Measurements from ENCODE around the gene VRTN. TPM values are rescaled to one million over a fixed set of nuclear protein-coding genes. Genes with fewer than 3 reads are reported as not detected.

The VRTN gene
- total and polyA plus RNA-seq, 2 of the 13 experiments (the other 11 are each of a cell fraction or from before 2014, with no cell fraction given): not detected

- no peak for TF ChIP-seq PAXIP1 (CRISPR knock-in tag; conservative IDR thresholded peaks at IDR 0.05)
- no peak for TF ChIP-seq GFI1 (CRISPR knock-in tag; IDR thresholded peaks at IDR 0.05; ENCODE audit: borderline replicate concordance)
- no peak for TF ChIP-seq ZNF83 (CRISPR knock-in tag; IDR thresholded peaks at IDR 0.05; ENCODE audit: borderline replicate concordance)
- peak; percentile 58; the same call in 1 of the 2 replicates for TF ChIP-seq CEBPB (IDR thresholded peaks at IDR 0.05; ENCODE audit: borderline replicate concordance, low read depth, low read length)
- no peak for TF ChIP-seq CSRNP1 (CRISPR knock-in tag; IDR thresholded peaks at IDR 0.05)
- no peak for TF ChIP-seq NR0B2 (CRISPR knock-in tag; IDR thresholded peaks at IDR 0.05)
- TF ChIP-seq CEBPG (CRISPR knock-in tag; IDR thresholded peaks at IDR 0.05): peak; percentile 58; the same call in 1 of the 2 replicates
- no peak for TF ChIP-seq SOX5 (CRISPR knock-in tag; IDR thresholded peaks at IDR 0.05; ENCODE audit: borderline replicate concordance)
- no peak for TF ChIP-seq ZMAT3 (CRISPR knock-in tag; conservative IDR thresholded peaks at IDR 0.05)
- no peak for TF ChIP-seq PBX2 (CRISPR knock-in tag; IDR thresholded peaks at IDR 0.05)
- TF ChIP-seq SMC3 (IDR thresholded peaks at IDR 0.05; ENCODE audit: low read length): peak; percentile 93
- TF ChIP-seq TEAD3 (CRISPR knock-in tag; optimal IDR thresholded peaks at IDR 0.05; ENCODE audit: borderline replicate concordance): peak; percentile 54
- peak; percentile 34; the same call in 1 of the 2 replicates for TF ChIP-seq CHD4 (IDR thresholded peaks at IDR 0.05; ENCODE audit: borderline replicate concordance, low read length)
- no peak for TF ChIP-seq MBD4 (IDR thresholded peaks at IDR 0.05; ENCODE audit: borderline replicate concordance, low read length)
- peak; percentile 51 for TF ChIP-seq XRCC5 (optimal IDR thresholded peaks at IDR 0.05; ENCODE audit: low read length)
- no peak for TF ChIP-seq ZNF687 (CRISPR knock-in tag; IDR thresholded peaks at IDR 0.05)
- no peak for TF ChIP-seq ZNF430 (CRISPR knock-in tag; IDR thresholded peaks at IDR 0.05)
- TF ChIP-seq SPEN (CRISPR knock-in tag; IDR thresholded peaks at IDR 0.05; ENCODE audit: low read depth): no peak
- TF ChIP-seq ZNF629 (CRISPR knock-in tag; conservative IDR thresholded peaks at IDR 0.05): peak; percentile 79
- no peak for TF ChIP-seq NCOA5 (CRISPR knock-in tag; IDR thresholded peaks at IDR 0.05)
- no peak for TF ChIP-seq ATAD3A (CRISPR knock-in tag; IDR thresholded peaks at IDR 0.05)
These were observed 14.2 kb downstream of the VRTN start (continued) for GRCh38 chr14:74362361-74362915.

Measured in HepG2 (cell line).